ENCODE results near the gene DGKI. TPM values are rescaled to one million over a fixed set of nuclear protein-coding genes. Genes with fewer than 3 reads are reported as not detected.

Gene DGKI
- total RNA-seq, 2 experiments from 2014 or later = 0.46 TPM; not detected in 1

- no peak for DNase-seq (ENCODE audit: low spot score)
- Histone ChIP-seq H4K20me1 (ENCODE audit: insufficient read depth, low read length) (no peaks in the 10 kb centered on the region), H3K9me3 (ENCODE audit: low read length) (no peaks in the 10 kb centered on the region), H3K9me2 (ENCODE audit: insufficient read depth, low read length) (no peaks in the 10 kb centered on the region), H2AFZ (ENCODE audit: low read length) (no peak overlapping the region), H3K4me3 (ENCODE audit: low read depth, low read length, poor library complexity, severe bottlenecking) (no peak overlapping the region), H3K4me1 (ENCODE audit: insufficient read depth, low read length, poor library complexity, severe bottlenecking) (no peaks in the 10 kb centered on the region), H3K36me3 (ENCODE audit: insufficient read depth, low read length) (no peaks in the 10 kb centered on the region), H3K79me2 (ENCODE audit: insufficient read depth, low read depth, low read length) (no peaks in the 10 kb centered on the region), H3K4me2 (ENCODE audit: low read length) (no peak overlapping the region), H3K27ac (ENCODE audit: low read depth, low read length, poor library complexity, severe bottlenecking) (no peak overlapping the region)
- ChIA-PET CTCF (ENCODE audit: unreplicated experiment) (no interaction called here), POLR2A (interaction anchor here (0.7 kb wide), 1 partner anchor 397 kb away, joined by 4 read pairs; no protein-coding TSS in a partner anchor)
- intact Hi-C loops (cut with micrococcal nuclease; ENCODE audit: unreplicated experiment) = no loop called here
- no TSS peak for BruUV-seq (replicated peaks)
- no peak for TF ChIP-seq CTCF (conservative IDR thresholded peaks at IDR 0.05; ENCODE audit: low read length)
- no peak for TF ChIP-seq EZH2phosphoT487 (IDR thresholded peaks at IDR 0.05; ENCODE audit: borderline replicate concordance, low read depth, low read length)
Measured at GRCh38 chr7:137694405-137694804, 152.4 kb downstream of the DGKI start.

- no TSS peak for BruUV-seq (replicated peaks)
- no peak for DNase-seq (ENCODE audit: low spot score)
- Histone ChIP-seq H3K4me2 (ENCODE audit: low read length) (no peak overlapping the region), H3K4me1 (ENCODE audit: insufficient read depth, low read length, poor library complexity, severe bottlenecking) (no peaks in the 10 kb centered on the region), H3K79me2 (ENCODE audit: insufficient read depth, low read depth, low read length) (no peaks in the 10 kb centered on the region), H3K9me3 (ENCODE audit: low read length) (no peaks in the 10 kb centered on the region), H3K9me2 (ENCODE audit: insufficient read depth, low read length) (no peaks in the 10 kb centered on the region), H3K4me3 (ENCODE audit: low read depth, low read length, poor library complexity, severe bottlenecking) (no peak overlapping the region), H4K20me1 (ENCODE audit: insufficient read depth, low read length) (no peaks in the 10 kb centered on the region), H3K36me3 (ENCODE audit: insufficient read depth, low read length) (no peaks in the 10 kb centered on the region), H3K27ac (ENCODE audit: low read depth, low read length, poor library complexity, severe bottlenecking) (no peak overlapping the region), H2AFZ (ENCODE audit: low read length) (no peak overlapping the region)
- ChIA-PET POLR2A (no interaction called here), CTCF (ENCODE audit: unreplicated experiment) (no interaction called here)
- no peak for TF ChIP-seq EZH2phosphoT487 (IDR thresholded peaks at IDR 0.05; ENCODE audit: borderline replicate concordance, low read depth, low read length)
- TF ChIP-seq CTCF (conservative IDR thresholded peaks at IDR 0.05; ENCODE audit: low read length) = no peak
- intact Hi-C loops (cut with micrococcal nuclease; ENCODE audit: unreplicated experiment) = no loop called here
Measured at GRCh38 chr7:137692399-137692798, 154.4 kb downstream of the DGKI start.

- intact Hi-C loops (cut with micrococcal nuclease; ENCODE audit: unreplicated experiment) = no loop called here
- Histone ChIP-seq H3K79me2 (ENCODE audit: insufficient read depth, low read depth, low read length) (no peaks in the 10 kb centered on the region), H4K20me1 (ENCODE audit: insufficient read depth, low read length) (no peaks in the 10 kb centered on the region), H3K9me2 (ENCODE audit: insufficient read depth, low read length) (no peaks in the 10 kb centered on the region), H3K9me3 (ENCODE audit: low read length) (no peaks in the 10 kb centered on the region), H3K4me3 (ENCODE audit: low read depth, low read length, poor library complexity, severe bottlenecking) (no peak overlapping the region), H3K4me2 (ENCODE audit: low read length) (no peak overlapping the region), H2AFZ (ENCODE audit: low read length) (no peak overlapping the region), H3K36me3 (ENCODE audit: insufficient read depth, low read length) (no peaks in the 10 kb centered on the region), H3K4me1 (ENCODE audit: insufficient read depth, low read length, poor library complexity, severe bottlenecking) (no peaks in the 10 kb centered on the region), H3K27ac (ENCODE audit: low read depth, low read length, poor library complexity, severe bottlenecking) (no peak overlapping the region)
- CTCF ChIA-PET (ENCODE audit: unreplicated experiment) = no interaction called here
- TF ChIP-seq EZH2phosphoT487 (IDR thresholded peaks at IDR 0.05; ENCODE audit: borderline replicate concordance, low read depth, low read length) (no peak), CTCF (conservative IDR thresholded peaks at IDR 0.05; ENCODE audit: low read length) (no peak)
- POLR2A ChIA-PET = interaction anchor here (0.6 kb wide), 1 partner anchor 65 kb away, joined by 3 read pairs; no protein-coding TSS in a partner anchor
- BruUV-seq (replicated peaks) = no TSS peak
- DNase-seq (ENCODE audit: low spot score) = no peak
Measured at GRCh38 chr7:137691566-137691965, 155.2 kb downstream of the DGKI start.
